ENCODE results near the gene C5AR1.
"Not testable (repeated sequence)": the region's sequence is repeated elsewhere in the genome, so short reads cannot be mapped to it uniquely, and the experiment has no call there.

The C5AR1 gene

DNA sequence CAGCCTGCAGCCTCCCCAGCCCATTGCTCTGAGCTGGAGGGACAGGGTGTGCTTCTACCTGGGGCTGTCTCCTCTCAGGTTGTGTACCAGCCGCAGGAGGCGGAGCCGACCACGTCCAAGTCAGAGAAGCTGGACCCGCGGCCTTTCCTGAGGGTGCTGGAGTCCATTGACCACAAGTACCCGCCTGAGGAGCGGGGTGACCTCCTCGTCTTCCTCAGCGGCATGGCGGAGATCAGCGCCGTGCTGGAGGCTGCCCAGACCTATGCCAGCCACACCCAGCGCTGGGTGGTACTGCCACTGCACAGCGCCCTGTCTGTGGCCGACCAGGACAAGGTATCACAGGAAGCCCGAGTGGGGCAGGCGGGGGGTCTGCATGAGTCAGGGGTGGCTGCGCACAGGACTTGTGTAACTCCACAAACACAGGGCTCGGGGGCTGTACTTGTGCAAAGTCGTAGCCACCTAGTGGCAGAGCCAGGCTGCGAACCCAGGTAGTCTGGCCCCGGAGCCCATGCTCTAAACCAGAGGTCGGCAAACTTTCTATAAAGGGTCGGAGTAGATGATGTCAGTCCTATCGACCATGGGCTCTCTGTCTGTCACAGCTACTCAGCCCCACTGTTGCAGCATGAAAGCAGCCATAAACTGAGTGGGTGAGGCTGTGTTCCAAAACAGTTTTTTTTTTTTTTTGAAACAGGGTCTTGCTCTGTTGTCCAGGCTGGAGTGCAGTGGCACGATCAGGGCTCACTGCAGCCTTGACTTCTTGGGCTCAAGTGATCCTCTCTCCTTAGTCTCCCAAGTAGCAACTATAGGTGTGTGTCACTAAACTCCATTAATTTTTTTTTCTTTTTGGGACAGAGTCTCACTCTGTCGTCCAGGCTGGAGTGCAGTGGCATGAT, 48.4 kb downstream of the C5AR1 start:
- no peaks in the 10 kb centered on the region for H3K9me3 ChIP-seq (ENCODE audit: control insufficient read depth, low read depth, low read length)
- no peak overlapping the region for H3K9ac ChIP-seq (ENCODE audit: low read length)
- no peak overlapping the region for H3K27ac ChIP-seq (ENCODE audit: low read length)
- no peak overlapping the region for H3K4me3 ChIP-seq (ENCODE audit: low read length)
- peaks cover 83% of the 10 kb centered on the region for H3K36me3 ChIP-seq (ENCODE audit: control insufficient read depth, low read depth, low read length)
- no peaks in the 10 kb centered on the region for H3K27me3 ChIP-seq (ENCODE audit: control insufficient read depth, insufficient read depth, low read length)
- H3K4me1 ChIP-seq (ENCODE audit: control insufficient read depth, low read depth, low read length) = no peaks in the 10 kb centered on the region

DNA sequence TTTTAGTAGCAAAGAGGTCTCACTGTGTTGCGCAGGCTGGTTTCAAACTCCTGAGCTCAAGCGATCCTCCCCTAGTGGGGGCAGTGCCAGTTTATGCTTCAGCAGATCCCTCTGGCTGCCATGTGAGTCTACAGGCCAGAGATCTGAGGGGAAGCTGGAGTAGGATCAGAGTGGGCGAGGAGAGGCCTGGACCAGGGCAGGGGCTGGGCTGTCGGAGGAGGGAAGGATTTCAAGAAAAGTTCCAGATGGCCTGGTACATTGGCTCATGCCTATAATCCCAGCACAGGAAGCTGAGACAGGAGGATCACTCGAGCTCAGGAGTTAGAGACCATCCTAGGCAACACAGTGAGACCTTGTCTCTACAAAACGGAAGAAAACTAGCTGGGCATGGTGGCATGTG, 49.3 kb downstream of the C5AR1 start:
- Histone ChIP-seq H3K9ac (ENCODE audit: low read length) (no peak overlapping the region), H3K4me1 (ENCODE audit: control insufficient read depth, low read depth, low read length) (no peaks in the 10 kb centered on the region), H3K36me3 (ENCODE audit: control insufficient read depth, low read depth, low read length) (peaks cover 84% of the 10 kb centered on the region), H3K27me3 (ENCODE audit: control insufficient read depth, insufficient read depth, low read length) (no peaks in the 10 kb centered on the region), H3K4me3 (ENCODE audit: low read length) (no peak overlapping the region), H3K27ac (ENCODE audit: low read length) (no peak overlapping the region), H3K9me3 (ENCODE audit: control insufficient read depth, low read depth, low read length) (no peaks in the 10 kb centered on the region)

- no peaks in the 10 kb centered on the region for H3K27me3 ChIP-seq (ENCODE audit: control insufficient read depth, insufficient read depth, low read length)
- peaks cover 67% of the 10 kb centered on the region for H3K36me3 ChIP-seq (ENCODE audit: control insufficient read depth, low read depth, low read length)
- no peak overlapping the region for H3K4me3 ChIP-seq (ENCODE audit: low read length)
- no peaks in the 10 kb centered on the region for H3K4me1 ChIP-seq (ENCODE audit: control insufficient read depth, low read depth, low read length)
- no peaks in the 10 kb centered on the region for H3K9me3 ChIP-seq (ENCODE audit: control insufficient read depth, low read depth, low read length)
- no peak overlapping the region for H3K9ac ChIP-seq (ENCODE audit: low read length)
- no peak overlapping the region for H3K27ac ChIP-seq (ENCODE audit: low read length)
Measured at GRCh38 chr19:47362321-47362720, 52.7 kb downstream of the C5AR1 start.

- Histone ChIP-seq H3K9ac (ENCODE audit: low read length) (no peak overlapping the region), H3K27me3 (ENCODE audit: control insufficient read depth, insufficient read depth, low read length) (no peaks in the 10 kb centered on the region), H3K9me3 (ENCODE audit: control insufficient read depth, low read depth, low read length) (no peaks in the 10 kb centered on the region), H3K4me1 (ENCODE audit: control insufficient read depth, low read depth, low read length) (no peaks in the 10 kb centered on the region), H3K27ac (ENCODE audit: low read length) (no peak overlapping the region), H3K4me3 (ENCODE audit: low read length) (no peak overlapping the region), H3K36me3 (ENCODE audit: control insufficient read depth, low read depth, low read length) (peaks cover 58% of the 10 kb centered on the region)
Measured at GRCh38 chr19:47363758-47364531, 54.3 kb downstream of the C5AR1 start.

DNA sequence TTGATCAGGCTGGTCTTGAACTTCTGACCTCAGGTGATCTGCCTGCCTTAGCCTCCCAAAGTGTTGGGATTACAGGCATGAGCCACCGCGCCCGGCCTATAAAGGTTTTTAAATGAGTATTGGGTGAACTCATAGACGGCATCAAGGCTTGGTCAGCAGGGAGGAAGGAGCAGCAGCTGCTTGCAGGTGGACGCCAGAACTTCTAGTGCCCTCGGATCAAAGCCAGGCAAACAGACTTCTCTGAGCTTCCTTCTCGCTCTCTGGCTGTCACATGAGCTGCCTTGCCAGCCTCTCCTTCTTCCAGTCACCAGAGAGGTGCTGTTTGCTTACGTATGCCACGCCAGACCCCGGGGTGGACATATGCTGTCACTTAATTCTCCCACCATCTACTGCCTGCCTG, 55.8 kb downstream of the C5AR1 start:
- H3K36me3 ChIP-seq (ENCODE audit: control insufficient read depth, low read depth, low read length) = peaks cover 59% of the 10 kb centered on the region
- H3K4me1 ChIP-seq (ENCODE audit: control insufficient read depth, low read depth, low read length) = not testable (repeated sequence)

GRCh38 chr19:47370045-47370611, 60.5 kb downstream of the C5AR1 start:
- no peak overlapping the region for H3K27ac ChIP-seq (ENCODE audit: low read length)
- no peaks in the 10 kb centered on the region for H3K27me3 ChIP-seq (ENCODE audit: control insufficient read depth, insufficient read depth, low read length)
- H3K9ac ChIP-seq (ENCODE audit: low read length) = no peak overlapping the region
- H3K4me1 ChIP-seq (ENCODE audit: control insufficient read depth, low read depth, low read length) = no peaks in the 10 kb centered on the region
- H3K36me3 ChIP-seq (ENCODE audit: control insufficient read depth, low read depth, low read length) = peaks cover 60% of the 10 kb centered on the region
- no peaks in the 10 kb centered on the region for H3K9me3 ChIP-seq (ENCODE audit: control insufficient read depth, low read depth, low read length)
- no peak overlapping the region for H3K4me3 ChIP-seq (ENCODE audit: low read length)

More for the DNA sequence above, 55.8 kb downstream of the C5AR1 start:
- not testable (repeated sequence) for H3K9me3 ChIP-seq (ENCODE audit: control insufficient read depth, low read depth, low read length); H3K27ac ChIP-seq (ENCODE audit: low read length); H3K9ac ChIP-seq (ENCODE audit: low read length); H3K27me3 ChIP-seq (ENCODE audit: control insufficient read depth, insufficient read depth, low read length); H3K4me3 ChIP-seq (ENCODE audit: low read length)

GRCh38 chr19:47371261-47371660, 61.6 kb downstream of the C5AR1 start:
- no peak overlapping the region for H3K9ac ChIP-seq (ENCODE audit: low read length)
- peaks cover 66% of the 10 kb centered on the region for H3K36me3 ChIP-seq (ENCODE audit: control insufficient read depth, low read depth, low read length)
- no peaks in the 10 kb centered on the region for H3K27me3 ChIP-seq (ENCODE audit: control insufficient read depth, insufficient read depth, low read length)
- no peaks in the 10 kb centered on the region for H3K4me1 ChIP-seq (ENCODE audit: control insufficient read depth, low read depth, low read length)
- H3K4me3 ChIP-seq (ENCODE audit: low read length) = no peak overlapping the region
- no peaks in the 10 kb centered on the region for H3K9me3 ChIP-seq (ENCODE audit: control insufficient read depth, low read depth, low read length)
- no peak overlapping the region for H3K27ac ChIP-seq (ENCODE audit: low read length)
